UCSD-AML1 (cell line): Measurements from ENCODE around the gene ARMC6.

Experiments
- DNase-seq: peaks from one replicate; lab custom pipeline; 2025; ENCODE audit not compliant: unreplicated experiment; lab: John Stamatoyannopoulos, UW

Gene ARMC6

GRCh38 chr19:19033426-19034203, at the start of gene ARMC6, which contains the start of gene SUGP2:
ARMC6 (plus strand) TSS chr19:19033603; CDS start chr19:19034210, 607 bp downstream.
SUGP2 (minus strand) TSS chr19:19033517; CDS start chr19:19031071, 2,446 bp downstream.
- DNase-seq = peak; percentile 92

- no peak for DNase-seq
These were observed 49.2 kb upstream of the ARMC6 start for GRCh38 chr19:18984251-18984650.

GRCh38 chr19:18985257-18985656, 48.1 kb upstream of the ARMC6 start:
- peak; percentile 47 for DNase-seq

GRCh38 chr19:18987456-18987855, 45.9 kb upstream of the ARMC6 start:
- no peak for DNase-seq

GRCh38 chr19:18989316-18989715, 44.1 kb upstream of the ARMC6 start:
- no peak for DNase-seq

GRCh38 chr19:18990128-18990708, 43.2 kb upstream of the ARMC6 start:
- DNase-seq = no peak

- DNase-seq = no peak
These were observed 42.4 kb upstream of the ARMC6 start for GRCh38 chr19:18991006-18991405.

- DNase-seq = no peak
These were observed 41.9 kb upstream of the ARMC6 start for GRCh38 chr19:18991468-18991867.

GRCh38 chr19:18992696-18993095, 40.7 kb upstream of the ARMC6 start:
- DNase-seq = no peak

GRCh38 chr19:18993115-18993514, 40.3 kb upstream of the ARMC6 start:
- no peak for DNase-seq

GRCh38 chr19:18995804-18996241, 37.6 kb upstream of the ARMC6 start:
- peak; percentile 34 for DNase-seq

GRCh38 chr19:18996351-18996750, 37.1 kb upstream of the ARMC6 start:
- no peak for DNase-seq

- no peak for DNase-seq
These were observed 36.5 kb upstream of the ARMC6 start for GRCh38 chr19:18996796-18997394.

GRCh38 chr19:18998276-18998675, 35.1 kb upstream of the ARMC6 start:
- no peak for DNase-seq

GRCh38 chr19:18999016-18999758, 34.2 kb upstream of the ARMC6 start:
- DNase-seq = peak; percentile 19

GRCh38 chr19:18999896-19000620, 33.3 kb upstream of the ARMC6 start:
- no peak for DNase-seq

GRCh38 chr19:19004144-19004543, 29.3 kb upstream of the ARMC6 start:
- no peak for DNase-seq

- no peak for DNase-seq
These were observed 27.2 kb upstream of the ARMC6 start for GRCh38 chr19:19006213-19006612.

- no peak for DNase-seq
These were observed 23.5 kb upstream of the ARMC6 start for GRCh38 chr19:19009951-19010350.

- DNase-seq = no peak
These were observed 22.9 kb upstream of the ARMC6 start for GRCh38 chr19:19010551-19010950.

GRCh38 chr19:19021115-19021514, 12.3 kb upstream of the ARMC6 start:
- DNase-seq = no peak
